Keratinocyte (primary cell): Measurements from ENCODE around the gene ARL4D.

ENCODE experiments used
- EZH2 ChIP-seq: IDR thresholded peaks from one replicate; pipeline ENCODE4 v1.6.1; 2012; ENCODE audit warnings: inconsistent platforms, mild to moderate bottlenecking, low read length, moderate library complexity
- TF ChIP-seq, protein P1 (sequence below), 3 experiments: IDR thresholded peaks in 1 of 3; conservative IDR thresholded peaks in 1 of 3; optimal IDR thresholded peaks in 1 of 3; 2 replicates in 2 of 3; 3 replicates in 1 of 3; pipeline versions ENCODE3 to v1.5.1; 2011; ENCODE audit warnings: low read length in 3 of 3, mild to moderate bottlenecking in 3 of 3, moderate library complexity in 2 of 3, control low read depth in 1 of 3, inconsistent platforms in 1 of 3; ENCODE audit not compliant: insufficient read depth in 2 of 3; ENCODE audit errors: extremely low read depth in 1 of 3

DNA sequence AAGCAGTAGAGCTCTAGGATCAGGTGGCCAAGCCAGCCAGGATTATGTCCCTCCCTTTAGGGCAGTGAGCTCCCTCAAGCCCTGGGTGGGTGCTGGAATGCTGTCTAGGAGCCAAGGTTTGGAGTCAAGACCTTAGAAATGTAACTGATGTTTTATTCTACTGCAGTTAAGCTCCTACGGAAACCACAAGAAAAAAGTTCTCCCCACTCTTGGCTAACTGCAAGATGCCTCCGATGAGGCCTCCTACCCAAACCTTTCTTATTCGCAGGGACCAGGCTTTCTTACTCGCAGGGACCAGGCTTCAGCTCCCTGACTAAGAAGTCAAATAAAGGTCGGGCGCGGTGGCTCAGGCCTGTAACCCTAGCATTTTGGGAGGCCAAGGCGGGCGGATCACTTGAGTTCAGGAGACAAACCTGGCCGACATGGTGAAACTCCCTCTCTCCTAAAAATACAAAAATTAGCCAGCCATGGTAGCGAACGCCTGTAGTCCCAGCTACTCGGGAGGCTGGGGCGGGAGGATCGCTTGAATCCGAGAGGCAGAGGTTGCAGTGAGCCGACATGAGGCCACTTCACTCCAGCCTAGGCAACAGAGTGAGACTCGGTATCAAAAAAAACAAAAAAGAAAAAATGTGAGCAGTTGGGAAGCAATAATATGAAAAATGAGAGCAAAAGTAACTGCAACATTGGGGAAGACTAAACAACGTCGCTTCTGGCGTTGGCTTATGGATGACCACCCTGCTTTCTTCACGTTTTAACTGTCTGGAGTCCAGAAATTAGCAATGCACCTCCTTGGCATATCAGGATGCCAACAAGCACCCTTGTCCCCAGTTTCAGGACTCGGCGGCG is 31.7 kb upstream of the ARL4D start:
- TF ChIP-seq, protein P1, sequence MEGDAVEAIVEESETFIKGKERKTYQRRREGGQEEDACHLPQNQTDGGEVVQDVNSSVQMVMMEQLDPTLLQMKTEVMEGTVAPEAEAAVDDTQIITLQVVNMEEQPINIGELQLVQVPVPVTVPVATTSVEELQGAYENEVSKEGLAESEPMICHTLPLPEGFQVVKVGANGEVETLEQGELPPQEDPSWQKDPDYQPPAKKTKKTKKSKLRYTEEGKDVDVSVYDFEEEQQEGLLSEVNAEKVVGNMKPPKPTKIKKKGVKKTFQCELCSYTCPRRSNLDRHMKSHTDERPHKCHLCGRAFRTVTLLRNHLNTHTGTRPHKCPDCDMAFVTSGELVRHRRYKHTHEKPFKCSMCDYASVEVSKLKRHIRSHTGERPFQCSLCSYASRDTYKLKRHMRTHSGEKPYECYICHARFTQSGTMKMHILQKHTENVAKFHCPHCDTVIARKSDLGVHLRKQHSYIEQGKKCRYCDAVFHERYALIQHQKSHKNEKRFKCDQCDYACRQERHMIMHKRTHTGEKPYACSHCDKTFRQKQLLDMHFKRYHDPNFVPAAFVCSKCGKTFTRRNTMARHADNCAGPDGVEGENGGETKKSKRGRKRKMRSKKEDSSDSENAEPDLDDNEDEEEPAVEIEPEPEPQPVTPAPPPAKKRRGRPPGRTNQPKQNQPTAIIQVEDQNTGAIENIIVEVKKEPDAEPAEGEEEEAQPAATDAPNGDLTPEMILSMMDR (optimal IDR thresholded peaks at IDR 0.05 in 1 of 3, IDR thresholded peaks at IDR 0.05 in 1 of 3, conservative IDR thresholded peaks at IDR 0.05 in 1 of 3; ENCODE audit: extremely low read depth in 1 of 3, insufficient read depth in 2 of 3, low read length in 3 of 3), result no peak
- no peak for TF ChIP-seq EZH2
